HG03439 (cell line): Measurements from ENCODE around the gene TSPAN12.

ENCODE experiments used
- ATAC-seq: cut with Tn5 transposase; IDR thresholded peaks from one replicate; pipeline ENCODE4 v1.9.1; 2021; ENCODE audit warnings: mild to moderate bottlenecking, moderate library complexity; ENCODE audit not compliant: unreplicated experiment

Gene TSPAN12

DNA sequence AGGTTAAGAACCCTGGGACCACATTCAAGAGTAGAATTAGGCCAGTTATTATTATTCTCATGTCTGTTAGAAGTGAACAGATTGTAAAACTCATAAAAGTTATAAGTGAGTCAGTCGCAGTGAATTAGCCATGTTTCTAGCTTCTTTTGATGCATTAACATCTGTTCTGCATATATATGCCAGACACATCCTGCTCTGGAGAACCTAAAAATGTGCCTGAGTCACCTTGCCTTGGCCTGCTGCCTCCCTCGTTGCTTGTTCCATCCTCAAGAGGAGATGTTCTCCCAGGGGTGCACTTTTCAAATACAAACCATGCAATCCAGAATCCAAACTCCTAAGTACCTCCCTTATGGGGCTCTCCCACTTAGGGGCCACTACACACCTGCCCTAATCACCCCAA lies 14.8 kb downstream of the TSPAN12 start:
- ATAC-seq, result no peak

DNA sequence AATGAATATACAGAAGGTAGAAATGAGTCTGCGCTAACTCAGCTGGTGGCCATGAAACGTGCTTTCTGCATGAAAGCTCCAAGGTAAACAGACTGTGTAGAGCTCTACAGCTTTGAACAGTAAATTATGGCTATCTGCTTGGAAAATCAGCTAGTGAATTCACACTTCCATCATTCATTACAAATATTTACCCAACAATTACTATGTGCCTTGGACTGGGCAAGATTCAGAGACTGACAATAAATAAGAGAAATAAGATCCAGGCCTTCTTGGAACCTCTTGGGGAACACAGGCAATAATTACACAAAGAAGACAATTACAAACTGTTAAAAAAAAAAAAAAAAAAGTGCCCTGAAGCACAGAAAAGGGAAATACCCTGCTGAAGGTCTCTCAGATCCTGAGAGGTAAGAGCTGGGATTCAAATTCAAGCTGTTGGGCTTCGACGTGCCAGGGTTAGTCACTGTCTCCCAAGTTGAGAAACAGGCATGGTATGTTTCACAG lies 15.8 kb downstream of the TSPAN12 start:
- no peak for ATAC-seq

DNA sequence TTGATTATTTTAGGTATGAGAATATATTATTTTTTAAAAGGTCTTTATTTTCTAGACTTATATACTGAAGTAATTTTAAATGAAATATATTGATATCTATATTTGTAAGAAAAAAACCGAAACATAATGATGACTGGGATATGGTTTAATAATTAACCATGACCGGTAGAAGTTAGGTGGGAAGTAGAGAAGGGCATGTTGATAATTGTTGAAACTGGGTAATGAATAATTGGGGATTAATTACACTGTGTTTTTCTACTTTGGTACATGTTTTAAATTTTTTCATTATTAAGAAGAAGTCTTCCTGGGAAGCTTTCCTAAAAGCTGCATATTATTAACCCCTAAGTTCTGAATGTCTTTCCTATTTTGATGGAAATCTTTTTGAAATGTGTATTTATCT lies 16.3 kb downstream of the TSPAN12 start:
- no peak for ATAC-seq

DNA sequence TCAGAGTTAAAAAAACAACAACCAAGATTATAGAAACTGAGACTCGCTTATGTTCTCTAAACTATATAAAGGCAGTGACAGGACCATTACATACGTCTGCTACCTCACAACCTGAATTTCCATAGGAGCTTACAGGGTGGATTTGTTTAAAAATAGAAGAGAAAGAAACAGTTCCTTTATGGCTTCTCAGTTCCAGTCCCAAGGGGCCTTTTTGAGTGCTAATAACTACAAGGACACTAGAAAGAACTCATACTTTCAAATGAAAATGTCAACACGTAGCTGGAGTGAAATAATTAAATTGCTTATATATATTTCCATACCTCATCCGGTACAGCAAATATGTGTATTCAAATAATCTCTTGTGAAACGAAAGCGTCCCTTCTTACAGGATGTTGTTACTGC lies 19.7 kb downstream of the TSPAN12 start:
- ATAC-seq, result peak; percentile 73

DNA sequence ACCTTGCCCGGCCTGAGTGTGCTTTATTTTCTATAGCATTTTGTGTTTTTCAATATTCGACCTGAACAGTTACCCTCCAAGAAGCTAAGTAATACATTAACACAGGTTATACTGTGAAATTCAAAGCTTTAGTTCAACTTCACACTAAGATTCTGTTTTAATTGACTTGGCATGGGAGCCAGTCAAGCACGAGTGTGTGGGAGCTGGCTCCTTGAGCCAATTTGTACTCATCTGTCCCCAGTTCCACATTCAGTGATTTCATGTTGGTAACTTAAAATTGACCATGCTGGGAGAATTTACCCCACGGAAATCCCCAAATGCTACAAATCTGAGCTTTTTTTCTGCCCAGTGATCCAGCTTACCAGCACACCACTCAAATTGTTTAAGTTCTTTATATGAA lies 20.3 kb downstream of the TSPAN12 start:
- ATAC-seq, result peak; percentile 33

DNA sequence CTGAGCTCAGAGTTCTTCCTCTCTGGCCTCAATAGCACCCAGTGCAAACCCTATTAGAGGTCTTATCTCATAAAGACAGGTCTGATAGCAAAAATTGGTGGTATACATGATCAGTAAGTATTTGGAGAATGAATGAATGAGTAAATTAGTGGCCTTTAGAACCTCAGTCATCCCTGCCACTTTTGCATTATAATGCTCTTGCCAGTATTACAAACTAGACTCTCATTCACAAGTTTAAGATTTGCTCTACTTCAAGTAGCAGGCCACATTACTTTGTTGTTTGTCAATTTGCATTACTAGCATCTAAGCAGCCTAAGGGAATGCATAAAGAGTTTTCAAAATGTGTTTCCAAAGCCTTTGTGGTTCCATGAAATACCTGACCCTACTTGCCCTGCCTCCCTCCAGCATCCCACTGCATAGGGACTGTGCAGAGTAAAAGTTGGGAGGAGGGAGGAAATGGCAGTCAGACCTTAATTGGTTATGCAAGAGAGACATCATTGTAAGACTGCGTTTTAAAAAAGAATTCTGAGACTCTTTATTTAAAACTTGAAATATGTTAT lies 21.3 kb downstream of the TSPAN12 start:
- no peak for ATAC-seq

DNA sequence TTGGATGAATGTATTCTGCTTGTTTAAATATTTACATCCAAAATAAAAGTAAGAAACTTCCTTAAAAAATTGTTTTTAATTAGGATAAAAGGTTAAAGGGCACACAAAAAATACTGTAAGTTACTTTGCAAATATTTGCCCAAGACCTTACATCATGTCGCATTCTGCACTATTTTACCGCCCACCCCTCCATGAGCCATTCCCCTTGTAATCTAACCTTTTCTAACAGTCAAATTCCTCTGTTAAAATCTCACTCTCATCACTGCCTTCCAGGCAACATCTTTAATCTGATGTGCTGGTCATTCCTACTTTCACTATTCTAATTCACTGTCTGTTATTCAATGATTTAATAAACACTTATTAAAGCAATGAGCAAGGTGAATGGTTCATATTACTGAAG lies 23.2 kb downstream of the TSPAN12 start:
- no peak for ATAC-seq

DNA sequence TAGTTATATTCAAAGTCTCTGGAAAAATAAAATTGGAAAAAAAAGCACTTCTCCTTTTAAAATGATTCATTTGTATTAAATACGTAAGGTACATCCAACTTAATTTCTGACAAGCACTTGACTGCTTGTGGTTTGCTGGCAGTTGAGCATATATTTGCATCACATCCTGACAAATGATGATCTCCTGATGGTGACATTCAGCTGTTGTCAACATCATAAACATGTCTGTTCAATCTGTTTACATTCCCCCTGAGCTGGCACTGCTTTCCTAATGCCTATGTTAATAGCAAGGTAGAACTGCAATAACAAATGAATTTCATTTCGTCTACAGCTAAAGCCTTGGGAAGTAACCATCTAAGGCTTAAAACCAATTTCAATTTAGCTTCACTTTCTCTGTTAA lies 24.4 kb downstream of the TSPAN12 start:
- no peak for ATAC-seq

DNA sequence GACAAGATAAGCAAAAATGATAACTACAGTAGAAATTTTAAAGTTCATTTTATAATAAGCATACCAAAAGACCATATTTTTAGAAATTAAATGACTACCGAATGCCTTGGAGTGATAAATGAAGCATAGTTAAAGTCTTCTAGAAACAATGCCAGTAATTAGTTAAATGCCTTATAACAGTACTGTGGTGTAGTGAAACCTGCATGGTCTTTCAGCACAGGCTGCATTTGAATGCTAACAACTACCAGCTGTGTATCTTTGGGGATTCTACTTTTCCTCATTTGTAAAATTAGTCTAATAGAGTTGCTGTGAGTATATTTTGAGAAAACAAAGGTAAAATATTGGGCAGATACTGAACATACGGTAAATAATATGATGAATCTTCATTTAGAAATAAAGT lies 25.1 kb downstream of the TSPAN12 start:
- no peak for ATAC-seq

DNA sequence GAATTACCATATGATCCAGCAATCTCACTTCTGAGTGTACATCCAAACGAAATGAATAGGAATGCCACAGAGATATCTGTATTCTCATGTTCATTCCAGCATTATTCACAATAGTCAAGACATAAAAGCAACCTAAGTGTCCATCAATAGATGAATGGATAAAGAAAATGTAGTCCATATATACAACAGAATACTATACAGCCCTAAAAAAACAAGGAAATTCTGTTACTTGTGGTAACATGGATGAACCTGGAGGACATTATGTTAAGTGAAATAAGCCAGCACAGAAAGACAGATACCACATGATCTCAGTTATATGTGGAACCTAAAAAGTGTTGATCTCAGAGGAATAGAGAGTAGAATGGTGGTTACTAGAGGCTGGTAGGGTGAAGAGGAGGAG lies 26.7 kb downstream of the TSPAN12 start:
- no peak for ATAC-seq

DNA sequence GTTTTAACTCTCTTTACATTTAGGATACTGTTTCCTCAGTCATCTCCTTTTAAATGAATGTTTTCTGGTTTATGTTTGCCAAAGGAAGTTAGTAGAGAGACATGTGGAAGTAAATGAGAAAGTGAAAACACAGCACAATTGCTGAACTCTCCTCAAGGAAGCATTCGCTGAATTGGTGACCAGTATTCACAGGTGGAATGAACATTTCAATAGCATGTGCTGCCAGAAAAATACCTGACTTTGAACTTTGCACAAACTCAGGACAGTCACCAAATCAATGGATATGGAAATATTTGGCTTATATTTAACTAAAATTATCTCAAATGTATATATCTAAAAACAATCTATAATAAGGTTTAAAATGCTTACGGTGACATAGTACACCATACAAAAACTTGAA lies 28.5 kb downstream of the TSPAN12 start:
- ATAC-seq, result no peak

DNA sequence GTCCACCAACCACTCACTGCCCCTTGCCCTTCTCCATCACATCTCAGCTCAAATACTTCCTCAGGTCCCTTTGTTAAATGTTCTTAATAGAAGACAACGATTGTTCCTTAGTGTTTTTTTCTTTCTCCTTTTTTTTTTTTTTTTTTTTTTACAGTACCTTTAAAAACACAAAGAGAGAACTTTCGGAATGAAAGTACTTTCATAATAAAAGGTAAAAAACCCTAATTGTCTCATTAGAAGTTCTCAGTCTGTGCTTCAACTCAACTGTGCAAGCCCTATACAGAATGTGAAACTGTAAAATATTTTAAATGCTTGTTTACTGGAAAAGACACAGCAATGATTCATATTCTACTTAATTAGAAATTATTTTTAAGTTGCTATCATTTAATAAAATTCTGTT lies 29.4 kb downstream of the TSPAN12 start:
- no peak for ATAC-seq

DNA sequence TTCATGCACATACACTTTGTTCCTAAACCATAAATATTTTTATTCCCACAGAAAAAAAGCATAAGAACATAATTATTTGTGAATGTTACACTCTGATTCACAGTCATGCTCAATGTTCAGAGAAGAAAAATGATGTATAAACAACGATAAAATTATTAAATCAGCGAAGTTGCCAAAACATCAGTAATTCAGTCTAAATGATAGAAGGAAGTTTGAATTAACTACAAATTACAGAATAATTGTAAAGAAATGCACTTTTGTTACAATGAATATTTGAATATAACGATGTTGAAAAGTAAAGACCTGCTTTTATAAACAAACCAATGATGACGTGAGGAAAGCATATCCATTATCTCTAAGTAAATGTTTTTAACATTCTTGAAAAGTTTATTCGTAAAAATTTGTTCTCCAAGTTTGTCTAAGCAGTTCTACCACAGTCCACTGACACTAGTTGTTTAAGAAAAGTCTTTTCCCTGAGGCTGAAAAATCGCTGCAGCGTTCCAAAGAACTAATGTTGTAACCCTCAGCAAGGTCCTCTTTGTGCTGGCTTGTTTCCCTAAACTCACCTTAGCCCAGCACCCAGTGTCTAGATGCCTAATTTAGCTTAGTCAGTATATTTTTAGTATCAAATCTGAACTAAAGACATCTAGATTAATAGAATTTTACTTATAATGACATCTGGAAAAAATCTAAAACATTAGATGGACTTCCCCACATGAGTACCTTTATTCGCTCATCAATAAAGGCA lies 30.4 kb downstream of the TSPAN12 start:
- ATAC-seq, result no peak

DNA sequence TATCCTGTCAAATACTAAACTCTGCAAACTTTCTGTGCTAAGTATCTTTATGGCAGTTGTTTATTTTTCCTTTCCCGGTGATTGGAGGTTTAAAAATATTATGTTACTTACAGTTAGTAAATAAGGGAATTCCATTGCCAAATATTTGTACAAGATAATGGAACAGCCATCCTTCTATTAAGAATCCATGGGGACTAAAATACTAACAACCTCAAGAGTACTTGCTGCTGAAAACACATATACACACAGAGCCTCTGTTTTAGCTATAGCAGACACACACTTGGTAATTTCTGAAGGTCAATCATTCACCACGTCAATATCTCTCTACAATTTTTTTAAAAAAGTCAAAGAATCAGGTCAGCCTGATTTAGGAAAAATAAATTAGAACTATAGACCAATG lies 32.4 kb downstream of the TSPAN12 start:
- ATAC-seq, result no peak

DNA sequence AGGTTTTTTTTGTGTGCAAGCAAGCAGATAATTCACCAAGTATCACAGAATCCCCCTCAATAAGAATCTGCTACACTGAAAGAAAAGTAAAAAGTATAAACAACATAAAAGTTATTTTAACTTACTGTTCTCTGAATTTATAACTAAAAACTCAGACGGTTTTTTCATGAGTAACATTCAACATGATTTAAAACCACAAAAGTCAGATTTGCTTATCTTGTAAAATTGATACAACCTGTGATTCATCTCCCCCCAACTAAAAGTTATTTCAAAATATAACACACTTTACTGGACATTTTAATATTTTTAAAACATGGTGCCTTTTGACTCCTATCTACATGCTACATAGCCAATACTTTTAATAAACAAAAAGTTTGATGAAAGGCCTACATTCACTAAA lies 32.8 kb downstream of the TSPAN12 start:
- no peak for ATAC-seq

DNA sequence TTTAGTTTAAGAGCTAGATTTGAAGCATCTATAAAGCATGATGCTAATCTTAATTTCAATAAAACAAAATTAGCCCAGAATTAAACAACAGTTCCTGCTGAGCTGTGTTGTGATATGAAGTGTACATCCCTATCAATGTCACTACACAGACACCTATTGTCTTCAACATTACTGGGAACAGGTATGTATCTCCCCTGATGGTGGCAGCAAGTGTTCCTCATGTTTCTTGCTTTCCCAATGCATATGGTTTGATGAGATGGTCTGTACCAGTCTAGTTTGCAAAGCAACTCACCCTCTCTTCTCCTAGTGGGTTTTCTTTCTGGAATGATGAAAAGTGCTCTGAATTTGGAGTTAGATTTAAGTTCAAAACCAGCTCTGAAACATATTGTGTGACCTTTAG lies 38.1 kb downstream of the TSPAN12 start:
- ATAC-seq, result no peak

DNA sequence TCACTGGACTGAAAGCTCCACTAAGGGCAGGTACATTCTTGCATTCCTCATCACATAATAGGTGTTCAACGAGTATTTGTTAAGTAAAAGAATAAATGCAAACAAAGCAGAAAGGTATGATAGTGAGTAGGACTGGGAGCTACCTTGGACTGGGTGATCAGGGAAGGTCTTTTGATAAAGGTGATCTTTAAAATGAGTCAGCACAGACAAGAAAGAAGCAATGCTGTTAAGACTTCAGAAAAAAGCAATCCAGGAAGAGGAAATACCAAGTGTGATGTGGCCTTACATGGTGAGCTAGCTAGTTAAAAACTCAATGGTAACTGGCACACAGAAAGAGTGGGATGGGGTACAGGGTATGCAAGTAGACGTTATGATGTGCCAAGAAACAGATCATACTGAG lies 40.1 kb downstream of the TSPAN12 start:
- ATAC-seq, result no peak

DNA sequence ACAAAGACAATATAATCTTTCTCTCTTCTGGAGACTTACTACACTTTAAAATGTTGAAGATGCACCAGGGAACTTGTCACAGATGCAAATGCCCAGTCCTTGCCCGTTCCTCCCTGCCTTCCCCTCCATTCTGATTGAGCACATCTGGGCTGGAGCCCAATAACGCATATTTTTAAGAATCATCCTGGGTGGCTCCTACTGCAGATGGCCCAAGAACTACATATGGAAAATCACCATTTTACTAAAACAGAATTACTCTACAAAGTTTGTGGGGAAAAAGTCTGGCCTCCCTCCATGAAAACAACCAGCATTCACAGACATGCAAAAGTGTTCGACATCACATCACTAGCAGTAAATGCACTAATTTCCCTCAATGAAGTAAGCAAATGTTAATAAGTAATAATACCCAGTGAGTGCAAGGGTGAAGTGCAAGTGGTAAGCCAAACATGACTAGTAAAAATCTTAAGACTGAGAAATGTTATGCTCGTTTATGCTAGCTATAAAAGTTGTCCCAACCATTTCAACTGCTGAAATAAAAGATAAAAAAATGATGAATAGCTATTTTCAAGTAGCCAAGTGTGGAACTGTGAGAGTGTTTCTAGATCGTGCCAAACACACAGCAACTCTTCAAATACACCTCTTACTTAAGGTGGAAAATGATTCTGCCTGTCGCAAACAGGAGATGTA lies 43.5 kb downstream of the TSPAN12 start:
- ATAC-seq, result no peak

DNA sequence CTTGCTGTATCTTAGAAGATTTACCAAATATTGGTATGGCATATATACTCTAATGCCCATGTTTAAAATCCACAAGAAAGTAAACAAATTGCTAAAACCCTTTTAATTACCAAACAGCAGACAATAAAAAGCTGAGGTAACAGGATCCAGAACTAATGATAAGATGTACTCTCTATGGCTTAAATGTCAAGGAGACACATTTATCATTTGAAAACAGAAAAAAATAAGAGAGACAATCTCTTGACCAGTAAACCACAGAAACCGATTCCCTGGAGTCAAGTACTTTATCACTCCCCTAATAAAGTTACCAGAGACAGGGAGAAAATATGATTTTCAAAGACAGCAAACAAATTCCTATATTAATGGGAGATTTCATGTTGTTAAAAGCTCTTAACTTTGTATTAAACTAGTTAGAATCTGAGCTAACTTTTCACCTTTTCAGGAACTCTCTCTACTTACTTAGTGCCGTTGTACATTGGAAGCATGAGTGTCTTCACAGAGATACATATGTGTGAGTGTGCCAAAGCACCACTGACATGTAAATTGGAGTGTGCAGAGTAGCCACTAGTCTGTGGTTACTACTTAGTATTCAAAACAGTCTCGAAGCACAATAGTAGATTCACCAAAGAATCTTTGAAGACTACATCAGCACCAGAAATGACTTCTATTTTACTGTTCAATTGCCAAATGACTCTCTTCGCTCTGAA lies 44.2 kb downstream of the TSPAN12 start:
- no peak for ATAC-seq

DNA sequence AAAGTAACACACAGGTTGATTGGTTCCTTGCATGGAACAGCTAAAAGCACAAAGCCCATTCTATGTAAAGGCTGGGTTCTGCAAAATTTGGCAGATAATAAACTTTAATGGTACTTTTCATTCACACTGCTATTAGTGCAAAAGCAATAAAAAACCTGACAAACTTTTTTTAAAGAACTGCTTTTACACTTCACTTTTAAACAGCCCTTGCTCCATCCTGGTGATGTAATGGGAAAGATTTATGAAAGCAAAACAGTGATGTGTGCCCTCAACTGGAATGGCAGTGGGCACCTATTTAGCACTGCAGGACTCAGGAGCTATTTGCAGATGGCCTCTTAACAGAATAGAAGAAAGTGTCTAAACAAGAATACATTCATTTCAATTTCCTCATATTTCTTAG lies 44.9 kb downstream of the TSPAN12 start:
- ATAC-seq, result no peak

DNA sequence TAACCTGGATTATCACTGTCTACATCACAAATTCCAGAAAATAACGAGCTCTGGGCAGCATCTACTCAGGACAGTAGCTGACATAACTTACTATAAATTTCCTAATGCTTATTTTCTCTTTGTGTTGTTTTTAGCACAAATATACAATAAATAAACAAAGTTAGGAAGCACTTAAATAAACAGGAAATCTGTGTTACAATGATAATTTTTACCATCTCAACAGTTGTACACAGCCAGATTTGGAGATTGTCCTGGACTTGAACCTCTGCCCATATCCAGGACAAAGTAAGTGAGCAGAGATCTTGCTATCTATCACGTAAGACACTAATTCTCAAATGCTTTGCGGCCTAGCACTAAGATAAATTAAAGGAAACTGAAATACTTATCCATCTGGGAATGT lies 48.7 kb downstream of the TSPAN12 start:
- ATAC-seq, result no peak

DNA sequence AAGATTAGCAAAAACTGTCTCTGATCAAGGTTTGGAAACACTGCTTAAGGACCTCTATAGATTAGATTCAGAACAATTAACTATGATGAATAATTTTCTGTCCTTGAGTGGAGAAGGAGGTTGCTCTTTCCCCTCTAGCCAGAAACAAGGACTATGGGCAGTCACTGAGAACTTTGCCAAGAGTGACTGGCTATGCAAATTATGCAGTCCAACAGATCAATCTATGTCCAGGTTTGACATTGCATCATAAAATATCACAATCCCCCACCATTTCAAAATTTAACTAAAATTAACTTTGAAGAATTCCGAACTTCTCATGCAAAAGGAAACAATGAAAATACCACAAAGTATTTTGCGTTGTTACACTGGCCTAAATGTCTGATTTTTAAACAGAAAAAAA lies 50.6 kb downstream of the TSPAN12 start:
- no peak for ATAC-seq
